SK-N-DZ (cell line): ENCODE results near the gene SNX30. TPM values are rescaled to one million over a fixed set of nuclear protein-coding genes. Genes with fewer than 3 reads are reported as not detected.
"Not testable (repeated sequence)": the region's sequence is repeated elsewhere in the genome, so short reads cannot be mapped to it uniquely, and the experiment has no call there.

Source experiments
- DNase-seq: peaks from one replicate; pipeline ENCODE4 v3.0.0-alpha.2; 2015; ENCODE audit warnings: low spot score
- polyA plus RNA-seq, 2 experiments: library from polyadenylated mRNA; depleted of rRNA; stranded (reverse); fragments of >200 nt; gene quantifications; 2 replicates each; pipeline ENCODE4 v1.2.3, GENCODE V29; 2014

SNX30 gene, protein sequence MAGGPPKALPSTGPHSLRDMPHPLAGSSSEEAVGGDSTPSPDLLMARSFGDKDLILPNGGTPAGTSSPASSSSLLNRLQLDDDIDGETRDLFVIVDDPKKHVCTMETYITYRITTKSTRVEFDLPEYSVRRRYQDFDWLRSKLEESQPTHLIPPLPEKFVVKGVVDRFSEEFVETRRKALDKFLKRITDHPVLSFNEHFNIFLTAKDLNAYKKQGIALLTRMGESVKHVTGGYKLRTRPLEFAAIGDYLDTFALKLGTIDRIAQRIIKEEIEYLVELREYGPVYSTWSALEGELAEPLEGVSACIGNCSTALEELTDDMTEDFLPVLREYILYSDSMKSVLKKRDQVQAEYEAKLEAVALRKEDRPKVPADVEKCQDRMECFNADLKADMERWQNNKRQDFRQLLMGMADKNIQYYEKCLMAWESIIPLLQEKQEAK
- polyA plus RNA-seq (2014; cell fraction: cytosol; rRNA removed), result 16.8 and 21.2 TPM in 2 replicates
- polyA plus RNA-seq (2014; cell fraction: nucleus; rRNA removed), result 11.7 and 13.7 TPM in 2 replicates

DNA sequence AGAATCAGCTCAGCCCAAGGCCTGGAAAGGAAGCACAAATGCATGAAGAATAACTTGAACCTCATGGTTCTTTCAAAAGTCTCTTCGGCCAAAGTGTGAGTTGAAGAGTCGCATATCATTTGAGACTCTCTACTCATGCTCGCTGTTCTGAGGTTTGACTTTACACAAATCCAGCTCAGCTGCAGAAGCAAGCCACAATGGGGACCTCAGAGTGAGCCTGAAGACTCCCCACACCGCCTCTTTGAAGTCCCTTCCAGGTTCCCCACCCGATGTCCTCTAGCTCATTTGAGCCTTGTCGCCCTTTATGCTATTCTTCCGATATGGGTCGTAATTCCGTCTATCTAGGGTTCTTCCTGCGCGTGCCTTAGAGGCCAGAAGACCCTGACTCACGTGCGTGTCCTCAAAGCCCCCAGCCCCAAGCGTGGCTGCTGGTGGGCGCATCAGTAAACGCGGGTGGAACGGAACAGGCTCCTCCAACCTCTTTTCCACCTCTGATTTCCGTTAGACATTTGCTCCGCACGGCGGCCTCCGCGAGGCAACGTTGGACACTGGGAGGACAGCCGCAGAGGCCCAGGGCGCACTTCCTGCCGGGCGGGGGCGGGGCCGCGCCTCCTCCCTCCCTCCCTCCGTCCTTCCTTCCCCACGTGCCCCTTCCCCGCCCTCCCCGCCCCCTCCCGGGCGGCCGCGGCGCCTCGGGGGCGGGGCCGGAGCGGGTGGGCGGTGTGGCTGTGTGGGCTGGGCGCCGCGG, at the start of gene SNX30:
TSS of gene SNX30 (plus strand) at position 745 of the 748 bp plus-strand sequence. CDS start 242 bp downstream, outside the sequence.
- peak; percentile 87 for DNase-seq

- DNase-seq, result no peak
Observed at GRCh38 chr9:112703304-112703703, 47.3 kb upstream of the SNX30 start.

GRCh38 chr9:112705768-112706427, 44.7 kb upstream of the SNX30 start:
- no peak for DNase-seq

DNA sequence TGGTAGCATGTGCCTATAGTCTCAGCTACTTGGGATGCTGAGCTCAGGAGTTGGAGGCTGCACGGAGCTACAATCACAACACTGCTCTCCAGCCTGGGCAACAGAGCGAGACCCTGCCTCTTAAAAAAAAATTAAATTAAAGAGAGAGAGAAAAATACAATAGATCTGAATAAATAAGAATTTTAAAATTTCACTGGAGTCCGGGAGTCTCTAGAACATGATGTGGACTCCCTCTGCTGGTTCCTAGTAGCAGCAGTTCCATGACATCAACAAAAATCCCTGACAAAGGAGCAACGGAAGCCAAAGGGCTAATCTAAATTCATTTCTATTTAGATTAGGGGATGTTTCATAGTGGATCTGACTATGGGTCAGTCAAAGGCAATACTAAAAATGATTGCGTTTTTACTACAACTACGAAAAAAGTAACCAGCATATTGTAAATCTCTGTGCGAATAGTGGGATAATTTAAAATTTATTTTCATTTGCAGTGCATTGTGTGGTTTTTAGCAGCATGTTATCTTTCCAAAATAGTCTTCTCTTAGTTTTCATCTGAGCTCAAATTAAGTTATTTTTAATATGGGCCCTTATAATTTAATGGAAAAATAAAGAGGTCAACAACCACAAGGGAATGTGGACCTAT, 39.4 kb upstream of the SNX30 start:
- DNase-seq, result no peak

DNA sequence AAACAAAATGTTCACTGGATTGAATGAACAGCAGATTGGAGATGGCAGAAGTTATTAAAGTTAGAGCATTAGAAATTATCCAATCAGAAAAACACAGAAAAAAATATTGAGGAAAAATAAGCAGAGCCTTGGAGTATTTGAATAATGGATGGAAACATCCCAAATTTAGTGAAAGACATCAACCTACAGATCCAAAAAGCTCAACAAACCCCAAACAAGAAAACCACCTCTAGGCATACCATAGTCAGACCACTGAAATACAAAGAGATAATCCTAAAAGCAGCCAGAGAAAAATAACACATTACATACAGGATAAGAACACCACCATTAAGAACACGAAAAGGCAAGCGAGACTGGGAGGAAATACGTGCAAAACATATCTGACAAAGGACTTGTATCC, 37.9 kb upstream of the SNX30 start:
- no peak for DNase-seq

GRCh38 chr9:112717661-112718331, 32.8 kb upstream of the SNX30 start, which contains the start of gene INIP:
Gene INIP (minus strand): TSS chr9:112718117. CDS start chr9:112716485, 1,632 bp downstream.
- peak; percentile 98 for DNase-seq

GRCh38 chr9:112719241-112719691, 31.3 kb upstream of the SNX30 start:
- DNase-seq, result no peak

- DNase-seq, result no peak
Observed at GRCh38 chr9:112719696-112720095, 30.9 kb upstream of the SNX30 start.

DNA sequence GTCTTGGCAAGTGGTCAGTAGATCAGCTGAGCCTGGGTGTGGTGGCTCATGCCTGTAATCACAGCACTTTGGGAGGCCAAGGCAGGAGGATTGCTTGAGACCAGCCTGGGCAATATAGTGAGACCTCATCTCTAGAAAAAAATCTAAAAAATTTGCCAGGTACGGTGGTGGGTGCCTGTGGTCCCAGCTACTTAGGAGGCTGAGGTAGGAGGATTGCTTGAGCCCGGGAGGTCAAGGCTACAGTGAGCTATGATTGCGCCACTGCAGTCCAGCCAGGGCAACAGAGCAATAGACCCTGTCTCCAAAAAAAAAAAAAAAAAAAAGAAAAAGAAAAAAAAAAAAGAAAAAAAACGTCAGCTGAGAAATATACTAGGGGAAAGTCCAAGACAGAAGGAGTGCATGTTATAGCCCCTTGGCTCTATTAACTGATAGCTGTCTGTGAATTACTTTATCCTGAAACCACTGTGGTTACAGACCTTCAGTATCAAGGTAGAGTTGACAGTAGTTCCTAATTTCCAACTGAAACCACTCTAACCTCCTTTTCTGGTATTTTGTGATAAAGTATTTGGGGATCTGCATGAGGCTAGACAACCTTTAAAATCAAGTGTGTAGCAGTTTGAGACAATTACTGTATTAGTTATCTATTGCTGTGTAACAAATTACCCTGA, 30.3 kb upstream of the SNX30 start:
- DNase-seq, result no peak

DNA sequence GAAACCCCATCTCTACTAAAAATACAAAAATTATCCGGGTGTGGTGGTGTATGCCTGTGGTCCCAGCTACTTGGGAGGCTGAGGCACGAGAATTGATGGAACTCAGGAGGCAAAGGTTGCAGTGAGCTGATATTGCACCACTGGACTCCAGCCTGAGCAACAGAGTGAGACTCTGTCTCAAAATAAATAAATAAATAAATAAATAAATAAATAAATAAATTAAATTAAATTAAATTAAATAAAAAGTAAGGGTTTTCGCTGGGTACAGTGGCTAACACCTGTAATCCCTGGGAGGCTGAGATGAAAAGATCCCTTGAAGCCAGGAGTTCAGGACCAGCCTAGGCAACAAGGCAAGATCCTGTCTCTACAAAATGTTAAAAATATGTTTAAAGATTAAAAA, 27.8 kb upstream of the SNX30 start:
- DNase-seq, result not testable (repeated sequence)

- DNase-seq, result no peak
Observed at GRCh38 chr9:112725961-112726360, 24.6 kb upstream of the SNX30 start.

GRCh38 chr9:112726428-112726827, 24.1 kb upstream of the SNX30 start:
- DNase-seq, result no peak

DNA sequence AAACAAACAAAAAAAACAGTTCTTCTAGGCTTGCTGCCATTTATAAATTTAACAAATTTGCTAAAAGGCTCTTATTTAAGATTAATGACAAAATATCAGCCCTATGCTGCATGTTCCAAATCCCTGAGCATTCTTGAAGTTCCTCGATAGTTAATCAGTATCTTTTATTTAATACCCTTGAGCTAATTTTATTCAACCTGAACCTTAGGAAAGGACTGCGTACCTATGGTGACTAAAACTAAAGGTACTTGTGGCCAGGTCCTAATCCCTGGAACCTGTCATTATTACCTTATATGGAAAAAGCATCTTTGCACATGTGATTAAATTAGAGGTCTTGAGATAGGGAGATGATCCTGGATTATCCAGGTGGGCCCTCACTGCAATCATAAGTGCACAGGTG, 22.2 kb upstream of the SNX30 start:
- DNase-seq, result no peak

DNA sequence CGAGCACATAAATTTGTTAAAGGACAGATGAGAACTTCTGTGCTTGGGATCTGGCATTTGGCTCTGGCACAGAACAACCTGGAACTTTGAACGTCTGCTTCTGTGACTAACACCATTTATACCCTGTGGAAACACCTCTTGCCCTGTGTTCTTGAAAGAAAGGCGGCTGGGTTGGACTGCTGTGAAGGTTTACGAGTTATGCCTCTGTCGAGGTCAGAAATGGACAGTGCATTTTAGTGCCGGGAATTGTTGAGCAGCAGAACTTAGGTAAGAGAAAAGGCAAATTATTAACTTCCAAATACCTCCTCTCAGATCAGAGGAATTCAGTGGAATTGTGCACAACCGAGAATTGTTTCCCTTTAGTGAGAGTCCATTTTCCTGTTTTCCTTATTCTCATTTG, 18.6 kb upstream of the SNX30 start:
- DNase-seq, result no peak

DNA sequence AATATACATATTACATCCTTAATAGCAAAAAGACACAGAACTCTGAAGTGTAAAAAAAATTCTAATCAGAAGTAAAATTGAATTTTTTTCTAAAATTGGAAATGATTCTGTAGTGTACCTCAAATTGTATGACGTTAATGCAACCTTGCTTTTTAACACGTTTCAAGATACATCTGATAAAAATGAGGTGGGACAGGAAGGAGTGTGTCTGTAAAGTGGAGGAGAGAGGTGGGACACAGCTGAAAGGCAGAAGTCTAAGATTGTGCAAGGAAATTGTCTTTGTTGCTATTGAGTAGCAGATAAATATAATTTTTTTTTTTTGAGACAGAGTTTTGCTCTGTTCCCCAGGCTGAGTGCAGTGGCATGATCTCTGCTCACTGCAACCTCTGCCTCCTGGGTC, 15.7 kb upstream of the SNX30 start:
- DNase-seq, result no peak

DNA sequence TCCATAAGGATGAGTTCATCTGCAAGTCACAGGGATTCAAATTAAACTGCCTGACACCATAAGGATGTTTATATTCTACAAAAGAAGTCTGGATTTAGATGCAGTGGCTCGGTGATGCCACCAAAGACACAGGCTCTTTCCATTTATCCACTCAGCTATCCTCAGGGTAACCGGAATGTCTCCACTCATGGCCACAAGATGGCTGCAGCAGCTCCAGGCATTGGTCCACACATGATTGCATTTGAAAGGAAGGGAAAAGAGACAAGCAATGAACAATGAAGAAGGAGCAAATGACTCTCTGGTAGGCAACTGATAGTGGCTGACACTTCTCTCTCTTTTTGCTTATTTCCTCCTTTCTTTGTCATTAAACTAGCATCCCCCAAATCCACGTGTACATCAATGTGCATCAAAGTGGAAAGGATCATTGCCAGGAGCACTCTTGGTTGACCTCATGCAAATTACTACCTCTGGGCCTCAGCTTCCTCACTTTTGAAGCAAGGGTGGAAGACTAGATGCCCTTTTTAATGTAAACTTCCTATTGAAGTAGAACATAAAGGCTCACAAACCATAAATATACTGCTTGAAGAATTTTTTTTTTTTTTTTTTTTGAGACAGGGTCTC, 7.2 kb upstream of the SNX30 start:
- no peak for DNase-seq

- DNase-seq, result no peak
Observed at GRCh38 chr9:112744177-112744576, 6.4 kb upstream of the SNX30 start.

- DNase-seq, result no peak
Observed at GRCh38 chr9:112747094-112747493, 3.5 kb upstream of the SNX30 start.

DNA sequence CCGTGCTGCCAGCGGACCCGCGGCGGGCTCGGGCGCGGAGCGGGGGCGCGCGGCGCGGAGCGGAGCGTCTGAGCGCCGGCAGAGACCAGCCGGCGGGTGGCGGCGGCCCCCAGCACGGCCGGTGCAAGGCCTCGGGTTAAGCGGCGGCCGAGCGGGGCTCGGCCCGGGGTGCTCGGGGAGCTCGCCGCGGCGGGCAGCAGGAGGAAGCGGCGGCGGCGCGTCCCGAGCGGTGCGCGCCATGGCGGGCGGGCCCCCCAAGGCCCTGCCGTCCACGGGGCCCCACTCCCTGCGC, 150 bp downstream of the SNX30 start:
- DNase-seq, result no peak
